ENCODE measurements around the gene TXNDC15. TPM values are rescaled to one million over a fixed set of nuclear protein-coding genes. Genes with fewer than 3 reads are reported as not detected.

The TXNDC15 gene
- total and polyA plus RNA-seq, 2 of the 13 experiments (the other 11 are each of a cell fraction or from before 2014, with no cell fraction given), result 22.2 to 49.9 TPM

GRCh38 chr5:134845852-134846640 lies 28.1 kb upstream of the TXNDC15 start, which contains the start of gene C5orf24 (continued):
- no peak for TF ChIP-seq CCAR2 (optimal IDR thresholded peaks at IDR 0.05; ENCODE audit: low read depth, low read length)
- no peak for TF ChIP-seq TBL1XR1 (IDR thresholded peaks at IDR 0.05; ENCODE audit: borderline replicate concordance, low read length, partially characterized antibody)
- peak; percentile 81 for TF ChIP-seq ZSCAN31 (CRISPR knock-in tag; IDR thresholded peaks at IDR 0.05; ENCODE audit: low read depth)
- peak; percentile 57; the same call in 1 of the 2 replicates for TF ChIP-seq KAT7 (CRISPR knock-in tag; IDR thresholded peaks at IDR 0.05; ENCODE audit: borderline replicate concordance)
- no peak for TF ChIP-seq RFX3 (CRISPR knock-in tag; IDR thresholded peaks at IDR 0.05)
- TF ChIP-seq CEBPZ (IDR thresholded peaks at IDR 0.05; ENCODE audit: low read length), result no peak
- no peak; the same call in 1 of the 2 replicates for TF ChIP-seq ZSCAN9 (CRISPR knock-in tag; IDR thresholded peaks at IDR 0.05; ENCODE audit: borderline replicate concordance)
- no peak for TF ChIP-seq ZNF761 (CRISPR knock-in tag; conservative IDR thresholded peaks at IDR 0.05)
- TF ChIP-seq NFKBIZ (CRISPR knock-in tag; IDR thresholded peaks at IDR 0.05), result no peak
- TF ChIP-seq MAZ (IDR thresholded peaks at IDR 0.05; ENCODE audit: borderline replicate concordance, low read depth, low read length), result no peak
- peak; percentile 36; the same call in 1 of the 2 replicates for TF ChIP-seq MAZ (CRISPR knock-in tag; IDR thresholded peaks at IDR 0.05; ENCODE audit: low read depth)
- TF ChIP-seq ZKSCAN8 (CRISPR knock-in tag; IDR thresholded peaks at IDR 0.05; ENCODE audit: borderline replicate concordance), result no peak
- peak; percentile 44; the same call in 1 of the 2 replicates for TF ChIP-seq HCFC1 (IDR thresholded peaks at IDR 0.05; ENCODE audit: low read depth, low read length)
- no peak for TF ChIP-seq U2AF1 (optimal IDR thresholded peaks at IDR 0.05; ENCODE audit: low read depth, low read length)
- peak; percentile 85 for TF ChIP-seq MXI1 (IDR thresholded peaks at IDR 0.05; ENCODE audit: borderline replicate concordance, low read depth, low read length)
- TF ChIP-seq ZBTB4 (CRISPR knock-in tag; IDR thresholded peaks at IDR 0.05; ENCODE audit: borderline replicate concordance), result no peak
- no peak for TF ChIP-seq KLF15 (CRISPR knock-in tag; IDR thresholded peaks at IDR 0.05; ENCODE audit: borderline replicate concordance)
- TF ChIP-seq ZNF562 (CRISPR knock-in tag; IDR thresholded peaks at IDR 0.05; ENCODE audit: borderline replicate concordance), result 0 out of 2 replicates have a peak, but pooled peaks have one; percentile 45
- TF ChIP-seq ZNF687 (CRISPR knock-in tag; IDR thresholded peaks at IDR 0.05), result peak; percentile 99

Measured in HepG2 (cell line).